GM18520 (cell line): ENCODE measurements around the gene RUNX1.

Source experiments
- ATAC-seq: cut with Tn5 transposase; IDR thresholded peaks from one replicate; pipeline ENCODE4 v1.9.1; 2021; ENCODE audit not compliant: unreplicated experiment

The RUNX1 gene

DNA sequence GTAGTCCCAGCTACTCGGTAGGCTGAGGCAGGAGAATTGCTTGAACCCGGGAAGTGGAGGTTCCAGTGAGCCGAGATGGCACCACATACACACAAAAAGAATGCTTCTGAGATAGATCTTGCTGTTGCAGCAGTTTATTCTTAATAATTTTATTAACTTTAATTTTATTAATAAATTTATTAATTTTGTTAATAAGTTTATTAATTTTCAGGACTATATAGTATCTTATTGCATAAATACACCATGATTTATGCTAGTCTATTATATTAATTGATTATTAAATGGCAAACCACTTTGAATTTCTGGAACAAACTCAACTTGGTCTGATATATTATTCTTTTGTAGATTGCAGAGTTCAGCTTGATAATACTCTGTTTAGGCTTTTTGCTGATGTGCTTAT is 280.8 kb downstream of the RUNX1 start:
- ATAC-seq, result no peak

- ATAC-seq, result no peak
These were observed 282.2 kb downstream of the RUNX1 start for GRCh38 chr21:34766862-34767261.

- ATAC-seq, result no peak
These were observed 283.5 kb downstream of the RUNX1 start for GRCh38 chr21:34765619-34766018.

- no peak for ATAC-seq
These were observed 284.3 kb downstream of the RUNX1 start for GRCh38 chr21:34764715-34765284.

GRCh38 chr21:34762786-34763185 is 286.3 kb downstream of the RUNX1 start:
- no peak for ATAC-seq

GRCh38 chr21:34761758-34762330 is 287.3 kb downstream of the RUNX1 start:
- no peak for ATAC-seq

GRCh38 chr21:34754690-34755647 is 294.1 kb downstream of the RUNX1 start:
- no peak for ATAC-seq

GRCh38 chr21:34748862-34749261 is 300.2 kb downstream of the RUNX1 start:
- no peak for ATAC-seq

GRCh38 chr21:34745557-34746255 is 303.4 kb downstream of the RUNX1 start:
- no peak for ATAC-seq

DNA sequence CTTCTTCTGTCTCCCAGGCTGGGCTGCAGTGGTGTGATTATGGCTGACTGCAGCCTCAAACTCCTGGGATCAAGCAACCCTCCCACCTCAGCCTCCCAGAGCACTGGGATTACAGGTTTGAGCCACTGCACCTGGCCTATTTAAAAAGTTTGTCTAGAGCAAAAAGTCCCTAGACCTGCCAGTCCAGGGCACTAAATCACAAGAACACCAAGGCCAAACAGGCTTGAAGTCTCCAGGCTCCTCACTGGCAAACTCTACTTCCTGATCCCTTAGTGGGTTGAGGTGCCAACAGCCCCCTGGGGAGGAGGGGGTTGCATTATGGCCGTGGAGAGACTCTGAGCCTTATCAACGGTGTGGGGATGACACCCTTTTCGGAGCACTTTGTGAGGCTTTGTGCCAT is 304.3 kb downstream of the RUNX1 start:
- no peak for ATAC-seq

GRCh38 chr21:34743831-34744230 is 305.3 kb downstream of the RUNX1 start:
- ATAC-seq, result no peak

- no peak for ATAC-seq
These were observed 305.8 kb downstream of the RUNX1 start for GRCh38 chr21:34743285-34743684.

- no peak for ATAC-seq
These were observed 308.9 kb downstream of the RUNX1 start for GRCh38 chr21:34740198-34740597.
